ENCODE results near the gene AP1M2.
A peak's percentile ranks its signal among the peaks of the same experiment; 100 is the strongest.
"Not testable (repeated sequence)": the region's sequence is repeated elsewhere in the genome, so short reads cannot be mapped to it uniquely, and the experiment has no call there.

AP1M2 gene

DNA sequence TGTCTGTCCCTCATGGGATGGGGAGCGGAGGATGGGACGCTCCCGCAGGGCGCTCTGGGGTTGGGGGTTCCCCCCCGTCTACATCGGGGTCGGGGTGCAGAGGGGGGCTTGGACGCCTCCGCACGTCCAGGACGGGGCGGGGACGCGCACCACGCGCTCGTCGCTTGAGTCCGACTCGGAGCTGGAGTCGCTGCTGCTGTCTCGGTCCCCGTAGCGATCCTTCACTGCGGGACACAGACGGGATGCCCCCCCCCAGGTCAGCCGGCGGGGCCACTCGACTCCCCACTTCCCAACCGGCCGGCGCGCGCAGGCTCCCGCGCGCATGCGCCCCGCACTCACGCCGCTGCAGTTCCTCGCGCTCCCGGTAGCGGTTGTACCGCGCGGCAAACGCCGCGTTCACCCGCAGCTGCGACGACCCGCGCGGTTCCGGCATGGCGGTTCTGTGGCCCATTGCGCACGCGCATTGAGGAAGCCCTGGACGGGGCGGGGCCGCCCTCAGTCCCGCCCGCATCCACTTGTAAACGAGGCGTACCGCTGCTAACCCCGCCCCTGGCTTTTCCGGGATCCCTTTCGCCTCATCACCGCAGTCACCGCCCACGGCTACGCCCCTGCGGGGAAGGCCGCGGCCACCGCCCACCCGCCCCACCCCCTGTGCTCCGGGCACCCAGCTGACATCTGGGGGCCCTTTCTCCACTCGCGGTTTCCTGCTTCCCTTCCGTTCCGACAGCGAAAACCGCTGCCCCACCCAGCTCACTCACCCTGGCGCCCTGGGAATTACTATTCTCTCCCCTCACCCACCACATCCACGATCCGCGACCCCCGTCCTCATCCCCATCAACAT is 21.3 kb downstream of the AP1M2 start, which contains the start of gene KRI1:
Gene KRI1 (minus strand): TSS at position 444 of the 841 bp plus-strand sequence. CDS start 11 bp downstream, at position 433.
- peak; percentile 87 to 98 for DNase-seq (ENCODE audit: low read depth in 2 of 2, low spot score in 1 of 2)

DNA sequence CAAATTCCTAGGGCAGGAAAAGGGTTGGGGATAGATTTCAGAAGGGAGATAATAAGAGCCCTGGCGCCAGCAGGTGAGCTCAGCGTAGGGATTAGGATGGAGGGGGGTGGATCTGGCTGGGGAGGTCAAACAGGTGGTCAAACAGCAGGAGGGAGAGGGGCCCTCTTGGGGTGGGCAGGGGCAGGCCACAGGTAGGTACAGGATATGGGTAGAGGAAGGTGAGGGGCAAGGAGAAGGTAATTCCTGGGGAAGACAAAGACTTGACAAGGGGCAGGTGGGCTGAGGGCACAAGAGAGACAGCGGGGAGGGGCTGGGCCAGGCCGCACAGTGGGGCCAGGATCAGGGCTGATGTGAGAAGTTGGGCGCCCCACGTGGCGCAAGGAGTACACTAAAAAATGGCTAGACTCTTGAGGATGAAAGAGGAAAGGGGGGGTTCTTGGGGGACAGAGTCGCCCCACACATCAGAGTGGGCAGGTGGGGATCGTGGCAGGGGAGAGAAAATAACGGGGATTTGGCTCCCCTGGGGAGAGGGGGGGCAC is 22.0 kb downstream of the AP1M2 start:
- no peak for DNase-seq (ENCODE audit: low read depth in 2 of 2, low spot score in 1 of 2)

DNA sequence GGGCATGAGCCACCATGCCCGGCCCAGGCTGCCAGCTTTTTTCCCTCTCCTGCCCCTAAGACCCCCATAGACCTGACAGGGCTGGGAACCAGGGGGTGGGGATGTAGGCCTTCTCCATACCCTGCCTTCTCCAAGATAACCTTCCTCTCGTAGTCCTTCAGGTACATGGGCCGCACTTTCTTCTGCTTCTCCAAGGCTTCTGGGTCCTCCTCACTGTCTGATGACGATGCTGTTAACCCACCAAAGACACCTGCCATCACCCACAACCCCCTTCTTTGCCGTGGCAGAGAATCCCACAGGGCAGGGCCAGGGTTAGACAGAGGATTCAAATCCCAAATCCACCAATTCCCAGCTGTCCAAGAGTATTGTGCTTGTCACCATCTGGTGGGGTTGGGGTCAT is 24.5 kb downstream of the AP1M2 start:
- DNase-seq (ENCODE audit: low read depth in 2 of 2, low spot score in 1 of 2): no peak

DNA sequence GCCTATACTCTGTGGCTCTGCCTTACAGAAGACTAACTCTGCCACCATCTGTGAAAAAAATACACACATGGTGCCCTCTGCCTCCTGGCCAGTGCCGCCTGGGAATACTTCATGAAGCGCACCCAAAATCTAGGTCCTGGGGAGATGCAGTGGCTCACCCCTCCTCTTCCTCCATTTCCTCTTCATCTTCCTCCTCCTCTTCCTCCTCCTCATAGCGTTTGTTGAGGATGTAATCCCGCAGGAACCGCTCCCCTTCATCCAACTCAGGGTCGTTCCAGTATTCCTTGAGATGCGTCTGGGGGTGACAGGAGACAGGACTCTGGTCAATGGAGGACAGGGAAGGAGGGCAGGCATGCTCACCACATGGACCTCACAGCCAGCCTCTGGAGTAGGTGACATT is 27.0 kb downstream of the AP1M2 start:
- DNase-seq (ENCODE audit: low read depth in 2 of 2, low spot score in 1 of 2): no peak

DNA sequence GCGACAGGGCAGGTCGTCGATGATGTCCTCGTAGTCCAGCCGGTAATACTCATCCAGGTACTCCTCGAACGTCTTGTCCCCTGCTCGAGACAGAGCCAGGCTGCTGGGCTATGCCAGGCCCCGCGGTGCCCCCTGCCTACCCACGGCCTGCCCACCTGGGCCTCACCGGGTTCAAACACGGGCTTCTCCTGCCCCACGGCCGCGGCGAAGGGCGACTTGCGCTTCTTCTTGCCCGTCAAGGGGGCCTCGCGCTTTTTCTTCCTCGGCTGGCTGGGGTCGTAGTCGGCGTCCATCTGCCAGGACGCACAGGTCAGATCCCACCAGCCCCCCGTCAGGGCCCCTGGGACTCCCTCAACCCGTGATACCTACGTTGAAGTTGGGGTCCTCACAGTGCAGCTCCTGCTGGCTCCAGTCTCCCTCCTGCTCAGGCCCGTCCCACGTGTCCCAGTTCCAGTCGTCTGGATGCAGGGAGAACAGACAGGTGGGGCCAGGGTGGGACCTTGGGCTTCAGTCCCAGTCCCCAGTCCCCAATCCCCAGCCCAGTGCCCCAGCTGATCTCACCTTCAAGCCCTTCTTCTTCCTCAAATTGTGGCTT is 29.4 kb downstream of the AP1M2 start:
- no peak for DNase-seq (ENCODE audit: low read depth in 2 of 2, low spot score in 1 of 2)

DNA sequence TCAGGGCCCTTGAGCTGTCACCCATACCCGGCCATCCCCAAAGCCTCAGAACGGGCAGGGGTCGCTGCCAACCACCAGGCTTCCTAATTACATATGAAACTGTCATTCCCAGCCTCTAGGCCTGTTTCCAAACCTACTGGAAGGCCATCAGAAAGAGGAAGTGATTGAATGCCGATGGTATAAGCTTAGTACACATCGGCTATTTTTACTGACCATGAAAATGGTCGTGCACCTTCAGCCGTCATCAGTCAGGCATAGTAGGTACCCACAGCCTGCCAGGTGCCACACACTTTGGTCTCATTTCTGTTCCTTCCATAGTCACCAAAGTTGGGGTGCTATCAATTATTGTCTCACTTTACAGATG is 31.5 kb downstream of the AP1M2 start:
- DNase-seq (ENCODE audit: low read depth in 2 of 2, low spot score in 1 of 2): no peak

DNA sequence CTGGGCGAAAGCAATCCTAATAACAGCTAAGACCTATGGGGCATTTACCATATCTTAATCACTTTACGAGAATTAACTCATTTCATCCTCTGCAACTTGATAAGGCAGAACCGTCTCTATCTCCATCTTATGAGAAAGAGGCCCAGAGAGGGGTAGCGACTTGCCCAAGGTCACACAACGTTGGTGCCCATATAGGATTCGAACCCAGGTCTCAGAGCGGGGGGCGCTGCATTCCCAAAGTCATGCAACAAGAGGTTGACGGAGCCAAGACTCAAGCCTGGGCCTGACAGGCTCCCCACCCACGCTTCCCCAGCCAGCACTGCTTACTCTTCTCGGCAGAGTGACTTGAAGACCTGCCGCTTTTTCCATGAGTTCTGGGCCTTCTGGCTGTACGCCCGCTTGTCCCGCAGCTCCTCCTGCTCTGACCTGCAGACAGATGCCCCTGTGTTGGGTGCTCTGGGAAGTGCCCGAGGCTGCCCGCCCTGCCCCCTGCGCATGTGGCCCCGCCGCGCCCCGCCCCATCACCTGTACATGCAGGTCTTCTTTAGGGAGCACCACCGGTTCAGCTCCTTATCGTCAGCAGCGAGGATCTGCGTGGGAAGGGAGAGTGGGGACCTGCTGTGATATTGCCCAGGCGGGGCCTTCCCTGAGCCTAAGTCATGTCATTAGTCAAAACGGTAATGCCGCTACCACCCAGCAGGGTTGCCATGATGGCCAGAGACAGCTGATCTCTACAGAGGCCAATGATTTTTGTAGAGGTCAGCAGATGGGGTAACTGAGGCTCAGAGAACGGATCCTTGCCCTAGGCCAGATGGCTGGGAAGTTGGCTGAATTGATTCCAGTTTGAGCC is 32.1 kb downstream of the AP1M2 start:
- DNase-seq (ENCODE audit: low read depth in 2 of 2, low spot score in 1 of 2): no peak

DNA sequence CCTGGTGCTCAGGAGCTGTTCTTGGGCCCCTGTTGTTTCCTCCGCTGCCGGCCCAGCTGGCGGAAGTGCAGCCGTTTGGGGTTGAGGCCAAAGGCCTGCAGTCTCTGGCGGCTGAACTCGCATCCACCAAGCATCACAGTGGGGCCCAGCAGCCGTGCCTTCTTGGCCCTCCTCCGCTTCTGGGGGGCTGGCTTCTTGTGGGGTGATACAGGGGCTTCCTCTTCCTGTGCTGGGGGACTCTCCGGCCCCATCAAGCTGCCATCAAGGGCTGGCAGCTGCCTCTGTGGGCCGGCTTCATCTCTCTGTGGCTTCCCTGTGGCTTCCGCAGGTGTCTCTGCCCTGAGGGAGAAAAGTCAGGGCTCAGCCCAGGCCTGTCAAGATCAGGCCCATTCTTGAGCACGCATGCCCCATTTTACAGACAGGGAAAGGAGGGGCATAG is 33.1 kb downstream of the AP1M2 start:
- peak in 1 of 2 donors; percentile 50 for DNase-seq (ENCODE audit: low read depth in 2 of 2, low spot score in 1 of 2)

DNA sequence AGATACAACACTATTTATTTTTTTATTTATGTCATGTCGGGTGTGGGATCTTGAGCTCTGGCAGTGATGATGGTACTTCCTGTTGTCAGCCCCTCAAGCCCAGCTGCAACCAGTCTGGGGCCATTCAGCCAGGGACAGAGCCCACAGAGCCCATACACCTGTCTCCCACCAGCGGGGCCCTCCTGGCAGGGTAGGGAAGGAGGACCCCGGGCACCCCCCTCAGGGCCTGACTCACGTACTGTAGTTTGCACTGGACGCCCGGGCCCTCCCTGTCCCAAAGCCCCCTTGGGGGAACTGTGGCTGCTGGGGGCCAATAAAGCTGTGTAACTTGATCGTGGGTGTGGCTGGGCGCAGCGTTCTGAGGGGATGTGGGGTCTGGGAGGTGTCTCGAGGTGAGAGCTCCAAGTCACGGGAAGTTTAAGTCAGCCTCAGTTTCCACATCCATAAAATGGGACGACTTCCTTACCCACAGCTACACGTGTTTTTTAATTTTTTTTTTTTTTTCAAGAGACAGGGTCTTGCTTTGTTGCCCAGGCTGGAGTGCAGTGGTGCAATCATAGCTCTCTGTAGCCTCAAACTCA is 33.9 kb downstream of the AP1M2 start:
- no peak for DNase-seq (ENCODE audit: low read depth in 2 of 2, low spot score in 1 of 2)

DNA sequence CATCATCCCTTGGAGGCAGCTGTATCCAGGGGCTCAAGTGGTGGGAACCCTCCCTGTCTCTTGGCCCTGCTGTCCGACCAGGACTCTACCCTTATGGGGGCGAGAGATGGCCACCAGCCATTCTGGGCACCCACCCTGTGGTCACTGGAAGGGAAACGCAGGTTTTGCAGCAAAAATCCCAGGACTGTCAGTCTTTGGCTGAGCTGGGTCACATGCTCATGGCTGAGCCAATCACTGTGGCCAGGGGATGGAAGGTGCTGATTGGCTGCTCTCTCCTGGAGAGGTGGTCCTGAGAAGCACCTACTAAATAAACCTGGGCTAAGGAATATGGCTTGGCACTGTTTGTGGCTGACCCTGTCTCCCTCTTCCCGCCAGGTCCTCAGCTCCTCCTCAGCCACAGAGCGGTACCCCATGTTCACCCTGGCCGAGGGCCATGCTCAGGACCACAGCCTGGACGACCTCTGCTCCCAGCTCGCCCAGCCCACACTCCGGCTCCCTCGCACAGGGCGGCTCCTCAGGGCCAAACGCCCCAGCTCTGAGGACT is 34.5 kb downstream of the AP1M2 start:
- DNase-seq (ENCODE audit: low read depth in 2 of 2, low spot score in 1 of 2): no peak

DNA sequence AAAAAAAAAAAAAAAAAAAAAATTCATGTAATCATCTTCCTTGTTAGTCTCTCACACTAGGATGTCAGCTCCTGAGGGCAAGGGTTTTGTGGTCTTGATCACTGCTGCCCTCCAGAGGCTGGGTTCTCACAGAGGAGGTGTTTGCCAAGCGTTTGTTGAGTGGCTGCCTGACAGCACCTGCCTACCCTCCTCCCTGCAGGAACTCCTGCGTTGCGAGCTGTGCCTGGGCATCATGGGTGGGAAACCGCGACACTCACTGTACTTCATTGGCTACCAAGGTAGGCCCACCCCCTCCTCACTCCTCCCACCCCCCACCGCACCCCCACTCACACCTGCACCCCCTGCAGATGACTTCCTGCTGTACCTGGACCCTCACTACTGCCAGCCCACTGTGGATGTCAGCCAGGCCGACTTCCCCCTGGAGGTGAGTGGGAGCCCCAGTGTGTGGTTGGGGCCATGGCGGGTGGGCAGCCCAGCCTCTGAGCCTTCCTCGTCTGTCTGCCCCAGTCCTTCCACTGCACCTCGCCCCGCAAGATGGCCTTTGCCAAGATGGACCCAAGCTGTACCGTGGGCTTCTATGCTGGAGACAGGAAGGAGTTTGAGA is 35.3 kb downstream of the AP1M2 start:
- no peak for DNase-seq (ENCODE audit: low read depth in 2 of 2, low spot score in 1 of 2)

DNA sequence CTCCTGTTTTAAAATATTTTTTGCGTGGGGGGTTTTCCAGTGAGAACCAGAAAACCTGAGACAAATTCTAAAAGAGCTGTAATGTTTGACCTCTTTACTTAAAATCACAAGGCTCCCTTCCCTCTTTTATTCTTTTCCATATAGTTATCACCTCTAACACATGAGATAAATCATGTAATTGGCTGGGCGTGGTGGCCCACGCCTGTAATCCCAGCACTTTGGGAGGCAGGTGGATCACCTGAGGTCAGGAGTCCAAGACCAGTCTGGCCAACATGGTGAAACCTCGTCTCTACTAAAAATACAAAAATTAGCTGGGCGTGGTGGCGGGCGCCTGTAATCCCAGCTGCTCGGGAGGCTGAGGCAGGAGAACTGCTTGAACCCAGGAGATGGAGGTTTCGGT is 36.1 kb downstream of the AP1M2 start:
- DNase-seq (ENCODE audit: low read depth in 2 of 2, low spot score in 1 of 2): not testable (repeated sequence)

DNA sequence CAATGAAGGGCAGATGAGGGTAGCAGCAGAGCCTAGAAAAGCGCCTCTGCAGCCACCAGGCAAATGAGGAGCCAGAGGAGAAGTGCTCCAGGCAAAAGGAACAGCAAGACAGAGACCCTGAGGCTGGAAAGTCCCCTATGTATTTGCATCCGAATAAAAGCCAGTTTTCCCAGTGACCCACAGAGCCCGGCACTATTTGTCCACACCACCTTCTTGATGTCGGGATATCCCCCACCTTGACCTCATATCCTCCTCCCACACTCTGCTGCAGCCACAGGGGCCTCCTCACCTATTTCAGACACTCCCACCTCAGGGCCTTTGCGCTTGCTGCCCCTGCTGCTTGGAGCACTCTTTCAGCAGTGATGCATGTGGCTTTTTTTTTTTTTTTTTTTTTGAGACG is 36.8 kb downstream of the AP1M2 start:
- no peak for DNase-seq (ENCODE audit: low read depth in 2 of 2, low spot score in 1 of 2)

DNA sequence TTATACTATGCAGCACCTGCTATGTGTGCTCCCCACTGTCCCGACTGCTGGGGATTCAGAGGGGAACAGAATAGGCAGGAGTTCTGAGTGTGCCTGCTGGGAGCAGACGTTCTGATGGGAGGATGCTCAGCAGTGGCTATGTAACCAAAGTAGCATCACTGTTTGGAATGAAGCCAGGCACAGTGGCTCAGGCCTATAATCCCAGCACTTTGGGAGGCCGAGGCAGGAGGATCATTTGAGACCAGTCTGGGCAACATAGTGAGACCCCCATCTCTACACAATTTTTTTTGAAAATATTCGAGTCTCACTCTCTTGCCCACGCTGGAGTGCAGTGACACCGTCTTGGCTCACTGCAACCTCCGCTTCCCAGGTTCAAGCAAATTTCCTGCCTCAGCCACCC is 37.4 kb downstream of the AP1M2 start:
- no peak for DNase-seq (ENCODE audit: low read depth in 2 of 2, low spot score in 1 of 2)

DNA sequence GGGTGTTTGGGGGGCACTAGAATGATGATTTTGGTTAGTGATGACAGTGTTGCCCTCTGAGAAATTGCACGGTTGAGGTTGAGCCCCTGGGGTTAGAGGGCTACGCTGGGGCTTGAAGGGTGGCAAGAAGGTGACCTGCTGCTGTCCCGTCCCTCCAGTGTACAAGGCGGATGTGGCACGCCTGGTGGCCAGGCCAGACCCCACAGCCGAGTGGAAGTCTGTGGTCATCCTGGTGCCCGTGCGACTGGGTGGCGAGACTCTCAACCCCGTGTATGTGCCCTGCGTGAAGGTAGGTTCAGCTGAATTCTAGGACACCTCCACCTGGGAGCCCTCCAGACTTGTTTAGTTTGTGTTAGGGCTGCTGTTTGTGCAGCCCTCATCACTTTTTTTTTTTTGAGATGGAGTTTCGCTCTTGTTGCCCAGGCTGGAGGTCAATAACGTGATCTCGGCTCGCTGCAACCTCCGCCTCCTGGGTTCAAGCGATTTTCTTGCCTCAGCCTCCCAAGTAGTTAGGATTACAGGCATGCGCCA is 38.3 kb downstream of the AP1M2 start:
- DNase-seq (ENCODE audit: low read depth in 2 of 2, low spot score in 1 of 2): no peak

DNA sequence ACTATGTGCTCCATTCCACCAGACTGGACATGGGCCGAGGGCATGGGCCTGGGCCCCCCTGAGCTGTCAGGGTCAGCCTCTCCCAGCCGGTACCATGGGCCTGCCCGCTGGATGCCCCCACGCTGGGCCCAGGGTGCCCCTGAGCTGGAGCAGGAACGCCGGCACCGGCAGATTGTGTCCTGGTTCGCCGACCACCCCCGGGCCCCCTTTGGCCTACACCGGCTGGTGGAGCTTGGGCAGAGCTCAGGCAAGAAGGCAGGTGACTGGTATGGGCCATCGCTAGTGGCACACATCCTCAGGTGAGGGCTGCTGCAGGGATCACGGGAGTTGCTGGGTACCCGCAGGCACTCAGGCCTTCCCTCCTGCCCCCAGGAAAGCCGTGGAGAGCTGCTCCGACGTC is 40.3 kb downstream of the AP1M2 start:
- no peak for DNase-seq (ENCODE audit: low read depth in 2 of 2, low spot score in 1 of 2)

DNA sequence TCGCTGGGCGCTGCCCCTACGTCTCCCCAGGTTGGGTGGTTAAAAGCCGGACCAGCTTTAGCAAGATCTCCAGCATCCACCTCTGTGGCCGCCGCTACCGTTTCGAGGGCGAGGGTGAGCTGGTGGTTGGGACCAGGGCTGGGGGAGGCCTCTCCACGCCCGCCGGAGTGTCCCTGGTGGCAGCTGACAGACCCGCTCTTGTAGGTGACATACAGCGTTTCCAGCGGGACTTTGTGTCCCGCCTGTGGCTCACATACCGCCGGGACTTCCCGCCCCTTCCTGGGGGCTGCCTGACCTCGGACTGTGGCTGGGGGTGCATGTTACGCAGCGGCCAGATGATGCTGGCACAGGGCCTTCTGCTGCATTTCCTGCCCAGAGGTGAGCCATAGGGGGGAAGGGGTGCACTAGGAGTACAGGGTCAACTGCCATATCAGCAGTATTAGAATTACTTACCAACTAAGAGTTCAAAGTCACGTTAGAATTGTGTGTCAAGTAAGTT is 42.3 kb downstream of the AP1M2 start:
- no peak for DNase-seq (ENCODE audit: low read depth in 2 of 2, low spot score in 1 of 2)

DNA sequence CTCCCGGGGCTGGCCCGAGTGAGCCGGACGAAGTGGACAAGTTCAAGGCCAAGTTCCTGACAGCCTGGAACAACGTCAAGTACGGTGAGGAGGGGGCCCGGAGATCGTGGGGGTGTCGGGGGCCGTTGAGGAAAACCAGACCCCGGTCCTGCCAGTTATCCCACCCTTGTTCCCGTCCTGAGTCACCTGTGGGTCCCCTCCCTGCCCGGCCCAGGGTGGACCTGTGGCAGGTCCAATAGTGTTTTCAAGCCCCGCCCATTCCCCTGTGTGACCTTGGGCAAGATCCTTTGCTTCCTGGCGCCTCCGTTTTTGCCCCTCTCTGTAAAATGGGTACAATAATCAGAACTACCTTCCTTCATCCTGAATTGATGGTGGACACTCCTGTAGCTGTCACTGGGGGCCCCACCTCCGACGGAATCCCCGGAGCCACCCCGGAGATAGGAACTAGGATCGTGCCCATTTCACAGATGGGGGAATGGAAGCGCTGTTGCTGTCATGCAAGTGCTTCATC is 42.8 kb downstream of the AP1M2 start:
- DNase-seq (ENCODE audit: low read depth in 2 of 2, low spot score in 1 of 2): no peak

DNA sequence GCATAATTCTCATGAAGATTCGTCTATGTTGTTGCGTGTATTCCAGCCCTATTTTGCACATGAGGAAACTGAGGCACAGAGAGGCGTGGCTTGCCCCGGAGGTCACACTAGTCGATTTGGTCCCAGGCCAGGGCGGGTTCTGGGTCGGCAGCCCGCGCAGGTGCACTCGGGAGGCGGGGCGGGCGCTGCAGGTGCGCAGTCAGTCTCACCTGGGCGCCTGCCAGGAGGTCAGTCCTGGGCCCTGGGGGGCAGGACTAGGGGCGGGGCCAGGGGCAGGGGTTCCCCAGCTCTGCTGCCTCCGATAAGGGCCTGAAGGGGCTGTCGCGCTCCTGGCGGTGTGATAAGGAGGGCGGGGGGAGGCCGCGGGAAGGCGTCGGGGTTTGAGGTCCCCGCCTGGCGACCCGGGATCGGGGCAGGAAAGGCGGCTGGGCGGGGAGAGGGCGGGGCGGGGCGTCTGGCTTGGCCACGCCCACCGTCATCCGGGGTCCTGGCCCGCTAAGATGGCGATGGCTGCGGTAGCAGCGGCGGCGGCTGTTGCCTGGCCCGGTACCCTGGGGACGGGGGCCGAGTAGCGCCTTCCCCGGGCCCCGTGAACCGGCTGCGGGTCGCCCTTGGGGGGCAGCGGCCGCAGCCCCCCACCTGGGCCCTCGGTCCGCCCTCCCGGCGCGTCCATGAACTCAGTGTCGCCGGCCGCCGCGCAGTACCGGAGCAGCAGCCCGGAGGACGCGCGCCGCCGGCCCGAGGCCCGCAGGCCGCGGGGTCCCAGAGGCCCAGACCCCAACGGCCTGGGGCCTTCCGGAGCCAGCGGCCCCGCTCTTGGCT is 43.5 kb downstream of the AP1M2 start, which contains the start of gene ATG4D:
Gene ATG4D (plus strand): TSS at position 485 of the 822 bp plus-strand sequence. CDS start 187 bp downstream, at position 672.
- peak in 1 of 2 donors; percentile 59 for DNase-seq (ENCODE audit: low read depth in 2 of 2, low spot score in 1 of 2)

All from stimulated activated CD8-positive, alpha-beta memory T cell treated with anti-CD3 and anti-CD28 coated beads, Interleukin-4, amount 100 ng/mL, for 1 hour (primary cell).